Retina (tissue), 1 donor: ENCODE data around the gene CXCL16.
A peak's percentile ranks its signal among the peaks of the same experiment; 100 is the strongest.

ENCODE experiments used
- DNase-seq: peaks from one replicate; pipeline ENCODE4 v3.0.0-alpha.2; 2016

The CXCL16 gene, protein sequence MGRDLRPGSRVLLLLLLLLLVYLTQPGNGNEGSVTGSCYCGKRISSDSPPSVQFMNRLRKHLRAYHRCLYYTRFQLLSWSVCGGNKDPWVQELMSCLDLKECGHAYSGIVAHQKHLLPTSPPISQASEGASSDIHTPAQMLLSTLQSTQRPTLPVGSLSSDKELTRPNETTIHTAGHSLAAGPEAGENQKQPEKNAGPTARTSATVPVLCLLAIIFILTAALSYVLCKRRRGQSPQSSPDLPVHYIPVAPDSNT

DNA sequence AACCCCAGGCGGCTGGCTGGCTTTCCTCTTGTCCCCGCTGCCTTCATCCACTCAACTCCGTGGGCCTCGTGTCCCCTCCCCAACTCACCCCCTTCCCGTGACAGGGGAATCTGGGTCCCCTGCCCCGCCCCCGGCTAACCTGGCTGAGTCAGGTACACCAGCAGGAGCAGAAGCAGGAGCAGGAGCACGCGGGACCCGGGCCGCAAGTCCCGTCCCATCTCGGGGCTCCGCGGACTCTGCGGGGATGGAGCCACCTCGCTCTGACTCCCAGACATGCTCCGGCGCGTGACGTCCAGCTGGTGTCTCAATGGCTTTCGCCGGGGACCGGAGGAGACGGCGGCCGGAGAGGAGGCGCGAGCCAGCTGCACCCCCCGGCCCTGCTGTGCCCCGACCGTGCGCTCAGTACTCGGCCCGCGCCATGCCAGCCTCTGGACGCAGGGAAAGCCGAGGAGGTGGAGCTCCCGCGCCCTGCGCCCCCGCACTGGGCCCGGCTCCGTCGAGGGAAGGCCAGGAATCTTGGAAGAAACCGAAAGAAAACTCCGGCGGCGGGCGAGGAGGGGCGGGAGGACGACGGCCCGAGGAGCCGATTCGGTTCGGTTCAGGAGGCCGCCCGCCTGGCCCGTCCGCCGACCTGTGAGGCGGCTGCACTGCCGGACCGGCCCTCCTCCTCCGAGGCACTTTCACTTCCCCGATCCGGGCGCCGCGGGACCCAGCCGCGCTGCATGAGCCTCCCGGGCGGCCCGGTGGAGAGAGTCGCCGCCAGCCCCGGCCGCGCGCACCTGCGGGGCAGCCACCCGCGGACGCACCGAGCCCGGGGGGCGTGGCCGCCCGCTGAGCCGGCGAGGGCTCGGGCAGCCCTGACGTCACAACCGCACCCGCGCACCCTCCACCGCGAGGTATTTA lies at the start of gene CXCL16, which contains the start of gene ZMYND15:
TSS of gene CXCL16 (minus strand) at position 807 of the 903 bp plus-strand sequence. CDS start at position 218, 589 bp downstream.
TSS of gene ZMYND15 (plus strand) at position 712 of the 903 bp plus-strand sequence. CDS start 716 bp downstream, outside the sequence.
- peak; percentile 74 for DNase-seq

DNA sequence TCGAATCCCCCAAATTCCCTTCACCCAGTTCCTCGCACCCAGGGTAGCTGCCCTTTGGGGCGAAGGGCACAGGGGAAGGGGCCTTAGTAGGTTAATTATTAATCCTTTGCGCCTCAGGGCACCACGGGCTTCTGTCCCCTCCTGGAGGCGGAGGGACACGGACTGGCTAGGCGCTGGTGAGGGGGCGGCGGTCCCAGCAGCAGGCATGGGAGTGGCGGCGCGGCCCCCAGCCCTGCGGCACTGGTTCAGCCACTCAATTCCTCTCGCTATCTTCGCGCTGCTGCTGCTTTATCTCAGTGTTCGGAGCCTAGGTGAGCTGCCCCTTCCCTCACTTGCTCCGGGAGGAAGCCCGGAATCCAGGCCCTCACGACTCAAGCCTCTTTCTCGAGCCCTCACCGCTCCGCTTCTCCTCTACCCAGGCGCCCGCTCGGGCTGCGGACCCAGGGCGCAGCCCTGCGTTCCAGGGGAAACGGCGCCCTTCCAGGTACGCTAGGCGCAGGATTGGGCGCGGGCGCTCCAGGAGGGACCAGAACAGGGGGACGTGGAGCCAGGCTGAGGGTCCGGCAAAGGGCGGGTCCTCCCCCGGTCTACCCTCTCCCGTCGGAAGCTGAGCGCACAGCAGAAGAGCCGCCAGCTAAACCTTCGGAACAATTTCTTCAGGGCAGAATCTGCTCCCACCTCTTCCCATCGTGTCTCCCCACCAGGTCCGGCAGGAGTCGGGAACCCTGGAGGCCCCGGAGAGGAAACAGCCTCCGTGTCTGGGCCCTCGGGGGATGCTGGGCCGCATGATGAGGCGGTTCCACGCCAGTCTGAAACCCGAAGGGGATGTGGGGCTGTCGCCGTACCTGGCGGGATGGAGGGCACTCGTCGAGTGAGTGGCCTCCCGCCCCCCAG lies 49.3 kb upstream of the CXCL16 start, which contains the start of gene GLTPD2:
TSS of gene GLTPD2 (plus strand) at position 158 of the 894 bp plus-strand sequence. CDS start at position 206, 48 bp downstream.
- DNase-seq, result no peak

DNA sequence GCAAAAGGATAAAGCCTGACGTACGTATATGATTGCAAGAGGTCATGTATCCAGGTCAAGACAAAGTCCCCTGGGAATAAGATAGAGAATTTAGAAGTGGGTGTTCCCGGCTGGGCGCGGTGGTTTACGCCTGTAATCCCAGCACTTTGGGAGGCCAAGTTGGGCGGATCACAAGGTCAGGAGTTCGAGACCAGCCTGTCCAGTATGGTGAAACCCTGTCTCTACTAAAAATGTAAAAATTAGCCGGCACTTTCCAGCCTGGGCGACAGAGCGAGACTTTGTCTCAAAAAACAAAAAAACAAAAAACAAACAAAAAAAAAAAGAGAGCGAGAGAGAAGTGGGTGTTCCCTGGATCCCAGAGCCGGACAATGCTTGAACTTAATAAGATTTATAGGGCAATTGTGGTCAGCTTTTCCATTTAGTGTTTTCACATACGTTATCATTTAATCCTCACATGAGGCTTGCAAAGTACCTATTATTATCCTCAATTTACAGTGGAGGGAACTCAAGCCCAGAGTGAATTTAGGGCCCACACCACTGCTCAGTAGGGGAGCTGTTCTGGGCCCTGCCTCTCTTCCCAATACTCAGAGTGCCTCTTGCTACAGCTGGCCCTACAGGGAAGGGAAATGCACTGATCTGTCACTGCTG lies 48.6 kb upstream of the CXCL16 start:
- no peak for DNase-seq

DNA sequence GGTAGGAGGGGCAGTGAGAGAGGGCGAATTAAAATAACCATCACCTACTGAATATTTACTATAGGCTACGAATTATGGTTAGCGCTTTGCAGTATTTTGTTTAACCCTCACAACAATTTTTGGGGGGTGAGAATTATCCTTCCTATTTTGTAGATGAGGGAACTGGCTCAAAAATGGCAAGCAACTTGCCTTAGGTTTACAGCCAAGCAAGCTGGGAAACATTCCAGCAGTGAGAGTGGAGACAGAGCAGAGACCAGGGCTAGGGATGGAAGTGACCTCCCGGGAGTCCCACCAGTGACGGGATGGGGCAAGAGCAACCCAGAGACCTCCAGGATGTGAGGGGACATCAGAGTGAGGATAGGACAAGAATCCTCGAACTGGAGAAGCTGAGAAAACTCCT lies 46.8 kb upstream of the CXCL16 start:
- no peak for DNase-seq

DNA sequence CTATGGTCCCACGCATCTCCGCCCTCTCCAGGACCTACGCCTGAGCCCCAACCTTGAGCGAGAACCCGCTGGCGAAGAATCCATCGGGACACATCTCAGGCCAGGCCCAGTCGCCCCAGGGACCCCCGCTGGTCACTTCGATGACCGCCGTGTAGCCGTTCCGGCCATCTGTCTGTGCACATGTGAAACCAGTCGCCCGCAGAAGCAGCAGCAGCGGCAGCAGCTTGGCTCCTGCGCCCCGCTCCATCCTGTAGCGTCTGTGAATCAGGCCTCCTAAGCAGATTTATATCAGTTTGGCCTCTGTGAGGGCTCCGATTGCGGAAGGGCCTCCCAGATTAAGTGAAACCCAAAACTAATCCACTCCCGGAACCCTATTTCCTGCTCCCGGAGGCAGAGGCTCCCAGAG lies 46.4 kb upstream of the CXCL16 start, which contains the start of gene VMO1:
TSS of gene VMO1 (minus strand) at position 259 of the 406 bp plus-strand sequence. CDS start at position 247, 12 bp downstream.
- DNase-seq, result peak; percentile 64

DNA sequence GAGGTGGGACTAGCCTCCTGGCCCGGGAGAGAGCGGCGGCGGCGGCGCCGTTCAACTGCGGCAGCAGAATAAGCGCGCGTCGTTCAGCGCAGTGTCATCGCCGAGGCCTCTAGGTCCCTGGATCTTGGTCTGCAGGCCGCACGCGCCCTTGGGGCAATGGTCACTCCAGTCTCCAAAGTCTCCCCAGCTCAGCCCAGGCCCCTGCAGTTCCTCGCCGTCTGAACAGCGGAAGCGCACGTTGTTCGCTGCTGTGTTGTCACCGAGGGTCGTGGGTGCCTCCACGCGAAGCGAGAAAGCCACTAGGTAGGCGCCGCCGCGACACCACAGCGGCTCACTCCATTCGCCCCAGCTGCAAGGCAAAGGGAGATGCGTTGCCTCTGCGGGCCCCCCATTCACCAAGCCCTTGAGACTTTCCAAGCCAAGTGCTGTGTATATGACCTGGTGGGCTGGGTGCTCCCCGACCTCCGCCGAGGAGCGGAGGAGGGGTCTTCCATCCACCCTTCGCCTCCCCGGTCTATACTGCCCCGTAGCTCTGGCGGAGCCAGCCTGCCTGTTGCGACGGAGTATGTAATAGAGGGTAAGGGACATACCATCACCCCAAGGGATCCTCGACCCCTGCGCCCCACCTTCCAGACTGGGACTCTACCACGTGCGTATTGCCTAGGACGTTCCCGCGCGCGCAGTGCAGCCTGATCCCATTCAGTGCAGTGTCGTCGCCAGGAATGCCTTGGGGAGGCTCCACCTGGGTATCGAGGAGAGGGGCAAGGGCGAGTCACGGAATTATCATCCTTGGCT lies 45.8 kb upstream of the CXCL16 start:
- DNase-seq, result peak; percentile 70

DNA sequence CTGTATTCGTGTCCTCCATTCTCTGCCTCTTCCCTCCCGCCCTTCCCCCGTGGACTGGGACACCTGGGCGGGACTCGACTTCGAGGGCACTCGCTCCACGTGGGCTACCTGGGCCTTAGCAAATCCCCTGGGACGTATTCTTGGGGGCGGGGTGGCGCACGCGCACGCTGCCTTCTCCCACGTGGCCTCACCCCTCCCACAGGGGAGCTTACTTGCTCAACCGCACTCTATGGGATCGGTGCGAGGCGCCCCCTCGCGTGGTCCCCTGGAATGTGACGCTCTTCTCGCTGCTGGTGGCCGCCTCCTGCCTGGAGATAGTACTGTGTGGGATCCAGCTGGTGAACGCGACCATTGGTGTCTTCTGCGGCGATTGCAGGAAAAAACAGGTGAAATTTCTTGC lies 42.9 kb upstream of the CXCL16 start:
- peak; percentile 10 for DNase-seq

DNA sequence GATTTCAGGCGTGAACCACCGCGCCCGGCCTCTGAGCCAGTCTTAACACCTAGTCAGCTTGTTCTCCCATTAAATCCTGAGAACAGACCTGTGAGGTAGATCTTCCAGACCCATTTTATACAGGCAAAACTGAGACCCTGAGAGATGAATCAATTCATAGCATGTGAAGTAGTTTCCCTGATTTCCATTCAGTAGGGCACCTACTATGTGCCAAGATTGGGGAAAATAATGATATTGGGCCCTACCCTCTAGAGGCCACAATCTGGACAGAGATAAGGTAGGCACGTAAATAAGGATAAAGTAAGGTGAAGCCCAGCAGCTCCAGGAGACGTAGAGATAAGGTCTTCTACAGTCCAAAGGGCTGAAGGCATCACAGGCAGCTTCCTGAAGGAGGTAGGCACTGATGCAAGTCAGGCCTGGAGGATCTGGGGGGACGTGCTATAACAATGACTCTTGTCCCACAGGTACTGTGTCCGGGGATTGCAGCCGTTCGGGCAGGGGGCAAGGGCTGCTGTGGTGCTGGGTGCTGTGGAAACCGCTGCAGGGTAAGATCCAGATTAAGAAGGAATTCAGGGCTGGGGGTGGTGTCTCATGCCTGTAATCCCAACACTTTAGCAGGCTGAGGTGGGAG lies 40.7 kb upstream of the CXCL16 start:
- DNase-seq, result no peak

DNA sequence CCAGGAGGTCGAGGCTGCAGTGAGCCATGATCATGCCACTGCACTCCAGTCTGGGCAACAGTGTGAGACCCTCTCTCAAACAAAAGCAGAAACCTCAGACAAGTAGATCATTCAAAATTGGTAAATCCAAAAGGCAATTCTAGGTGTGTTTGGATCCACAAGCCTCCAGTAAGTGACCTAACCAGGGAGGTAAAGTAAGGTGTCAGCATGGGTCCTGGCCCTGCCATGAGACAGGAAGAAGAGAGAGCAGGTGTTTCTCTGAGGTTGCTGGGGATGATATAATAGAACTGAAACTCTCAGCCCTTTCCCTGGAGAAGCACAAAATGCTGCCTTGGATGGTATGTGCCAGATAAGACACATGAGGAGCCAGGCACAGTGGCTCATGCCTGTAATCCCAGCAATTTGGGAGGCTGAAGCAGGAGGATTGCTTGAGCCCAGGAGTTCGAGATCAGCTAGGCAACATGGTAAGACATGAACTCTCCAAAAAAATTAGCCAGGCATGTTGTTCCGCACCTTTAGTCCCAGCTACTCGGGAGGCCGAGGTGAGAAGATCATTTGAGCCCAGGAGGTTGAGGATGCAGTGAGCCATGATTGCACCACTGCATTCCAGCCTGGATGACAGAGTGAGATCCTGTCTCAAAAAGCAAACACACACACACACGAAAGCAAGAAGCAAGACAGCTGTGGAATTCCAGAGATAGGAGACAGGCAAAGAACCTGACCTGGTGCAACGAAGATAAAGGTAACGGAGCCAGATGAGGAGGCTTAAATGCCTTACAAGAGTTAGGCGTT lies 38.4 kb upstream of the CXCL16 start:
- DNase-seq, result no peak

DNA sequence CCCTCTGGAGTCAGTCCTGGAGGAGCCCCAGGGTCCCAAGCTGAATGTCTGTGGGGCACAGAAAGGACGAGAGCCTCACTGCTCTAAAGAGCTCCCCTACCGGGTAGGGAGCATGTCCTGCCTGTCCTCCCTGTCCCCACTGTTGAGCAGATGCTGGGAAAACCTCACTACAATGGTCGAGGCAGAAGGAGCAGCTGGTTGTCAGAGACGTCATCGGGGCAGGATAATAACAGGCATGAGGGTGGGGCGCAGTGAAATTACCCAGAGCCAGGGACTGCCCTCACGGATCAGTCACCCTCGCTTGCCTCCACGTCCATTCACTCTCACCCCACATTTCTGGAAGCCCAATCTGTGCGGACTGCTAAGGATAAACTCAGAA lies 32.5 kb upstream of the CXCL16 start:
- no peak for DNase-seq

DNA sequence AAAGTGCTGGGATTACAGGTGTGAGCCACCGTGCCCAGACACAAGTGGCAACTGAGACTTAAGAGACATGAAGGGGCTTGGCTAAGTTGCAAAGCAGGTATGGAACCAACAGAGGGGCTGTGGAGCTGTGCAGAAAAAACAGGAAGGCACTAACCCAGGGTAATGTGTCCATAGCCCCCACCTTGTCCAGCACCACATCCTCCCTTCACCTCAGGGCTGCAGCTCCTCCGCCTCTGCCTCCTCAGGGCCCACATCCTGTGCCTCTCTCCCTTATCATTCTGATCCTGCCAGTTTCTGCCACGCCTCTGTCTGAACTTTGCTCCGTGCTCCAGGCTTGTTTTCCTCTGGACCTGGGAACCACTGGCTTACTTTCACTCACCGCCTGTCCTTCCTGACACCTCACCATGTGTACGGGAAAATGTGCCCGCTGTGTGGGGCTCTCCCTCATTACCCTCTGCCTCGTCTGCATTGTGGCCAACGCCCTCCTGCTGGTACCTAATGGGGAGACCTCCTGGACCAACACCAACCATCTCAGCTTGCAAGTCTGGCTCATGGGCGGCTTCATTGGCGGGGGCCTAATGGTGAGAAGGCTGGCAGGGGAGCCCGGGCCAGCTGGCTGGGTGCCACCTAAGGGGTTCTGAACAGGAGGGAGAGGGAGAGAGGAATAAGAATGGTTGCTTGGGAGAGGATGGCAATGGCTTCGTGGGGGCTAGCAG lies 31.9 kb upstream of the CXCL16 start, which contains the start of gene TM4SF5:
TSS of gene TM4SF5 (plus strand) at position 368 of the 716 bp plus-strand sequence. CDS start at position 405, 37 bp downstream.
- DNase-seq, result no peak

DNA sequence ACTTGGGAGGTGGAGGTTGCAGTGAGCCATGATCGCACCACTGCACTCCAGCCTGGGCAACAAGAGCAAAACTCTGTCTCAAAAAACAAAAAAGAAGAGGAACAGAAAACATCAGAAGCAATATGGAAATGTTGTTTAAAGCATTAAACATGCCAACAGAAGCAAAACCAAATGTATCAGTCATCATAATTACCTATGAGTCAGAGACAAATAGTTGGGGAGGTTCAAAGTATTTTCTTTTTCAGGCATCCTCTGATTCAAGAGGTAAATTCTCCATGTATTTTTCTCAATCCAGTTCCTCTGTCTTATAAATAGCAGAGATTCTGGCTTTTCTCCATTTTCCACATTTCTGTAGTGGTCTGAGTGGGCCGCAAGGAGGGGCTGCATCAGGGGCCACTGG lies 29.9 kb upstream of the CXCL16 start:
- no peak for DNase-seq

DNA sequence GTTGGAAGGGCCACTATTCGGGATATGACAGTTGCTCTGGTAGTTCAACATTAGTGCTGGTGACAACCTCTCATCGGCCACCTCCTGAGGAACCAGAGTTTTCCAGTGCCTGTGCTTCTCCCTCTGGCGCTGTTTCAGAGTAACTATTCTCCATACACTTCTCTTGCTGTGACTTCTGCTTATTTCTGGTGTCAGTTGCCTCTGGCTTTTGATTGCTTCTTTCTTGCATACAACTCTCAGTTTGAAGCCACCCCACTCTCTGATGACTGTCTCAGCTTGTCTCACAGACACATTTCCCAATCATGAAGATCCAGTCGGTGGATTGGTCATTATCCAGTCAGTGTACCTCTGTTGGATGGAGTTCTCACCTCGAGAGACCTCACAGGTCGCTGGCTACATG lies 28.6 kb upstream of the CXCL16 start:
- no peak for DNase-seq

DNA sequence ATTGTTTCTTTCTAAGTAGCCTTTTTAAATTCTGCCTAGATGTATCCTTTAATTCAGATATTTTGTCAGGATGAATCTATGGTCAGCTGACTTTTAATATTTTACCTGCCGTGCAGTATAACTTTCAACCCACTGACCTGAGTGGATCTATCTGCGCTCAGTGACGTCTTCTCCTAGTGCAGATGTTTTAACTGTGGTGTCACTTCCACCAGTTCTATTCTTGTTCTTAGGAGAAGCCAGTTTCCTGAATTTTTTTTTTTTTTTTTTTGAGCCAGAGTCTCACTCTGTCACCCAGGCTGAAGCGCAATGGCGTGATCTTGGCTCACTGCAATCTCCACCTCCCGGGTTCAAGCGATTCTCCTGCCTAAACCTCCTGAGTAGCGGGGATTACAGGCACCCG lies 27.0 kb upstream of the CXCL16 start:
- DNase-seq, result no peak

DNA sequence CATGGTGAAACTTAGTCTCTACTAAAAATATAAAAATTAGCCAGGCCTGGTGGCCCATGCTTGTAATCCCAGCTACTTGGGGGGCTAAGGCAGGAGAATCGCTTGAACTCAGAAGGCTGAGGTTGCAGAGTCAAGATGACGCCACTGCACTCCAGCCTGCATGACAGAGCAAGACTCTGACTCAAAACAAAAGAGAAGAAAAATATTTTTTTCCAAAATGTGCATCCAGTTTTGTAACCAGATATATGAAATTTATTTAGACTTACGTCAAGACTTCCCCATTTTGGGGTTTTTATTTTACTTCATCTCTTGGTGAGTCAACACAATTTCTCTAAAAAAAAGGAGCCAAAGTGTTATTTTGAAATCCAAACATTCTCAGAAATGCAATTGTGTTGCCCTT lies 26.5 kb upstream of the CXCL16 start:
- DNase-seq, result no peak

DNA sequence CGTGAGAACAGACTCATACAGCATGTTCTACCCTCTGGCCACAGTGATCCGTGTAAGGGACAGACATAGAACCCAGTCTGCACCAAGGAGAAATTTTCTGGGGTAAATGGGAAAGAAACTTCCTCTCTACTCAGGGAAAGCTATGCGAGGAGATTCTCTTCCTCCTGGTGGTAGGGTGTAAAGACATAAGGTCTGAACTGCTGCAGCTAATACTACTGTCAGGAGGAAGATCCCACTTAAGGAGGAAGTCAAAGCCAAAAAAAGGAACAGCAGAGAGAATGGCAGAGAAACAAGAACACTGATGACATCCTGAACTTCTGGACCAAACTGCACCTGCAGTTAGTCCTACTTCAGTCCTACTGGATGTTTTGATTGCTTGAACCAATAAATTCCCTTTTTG lies 24.9 kb upstream of the CXCL16 start:
- DNase-seq, result no peak

DNA sequence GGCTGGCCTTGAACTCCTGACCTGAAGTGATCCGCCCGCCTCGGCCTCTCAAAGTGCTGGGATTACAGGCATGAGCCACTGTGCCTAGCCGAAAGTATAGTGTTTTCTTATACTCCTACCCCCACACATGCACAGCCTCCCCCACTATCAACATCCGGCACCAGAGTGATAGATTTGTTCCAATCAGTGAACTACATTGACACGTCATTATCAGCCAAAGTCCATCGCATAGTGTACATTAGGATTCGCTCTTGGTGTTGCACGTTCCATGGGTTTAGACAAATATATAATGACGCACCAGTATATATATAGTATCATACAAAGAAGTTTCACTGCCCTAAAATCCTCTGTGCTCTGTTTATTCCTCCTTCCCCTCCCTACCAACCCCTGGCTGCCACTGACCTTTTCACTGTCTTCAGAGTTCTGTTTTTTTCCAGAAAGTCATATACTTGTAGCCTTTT lies 20.1 kb upstream of the CXCL16 start:
- no peak for DNase-seq

DNA sequence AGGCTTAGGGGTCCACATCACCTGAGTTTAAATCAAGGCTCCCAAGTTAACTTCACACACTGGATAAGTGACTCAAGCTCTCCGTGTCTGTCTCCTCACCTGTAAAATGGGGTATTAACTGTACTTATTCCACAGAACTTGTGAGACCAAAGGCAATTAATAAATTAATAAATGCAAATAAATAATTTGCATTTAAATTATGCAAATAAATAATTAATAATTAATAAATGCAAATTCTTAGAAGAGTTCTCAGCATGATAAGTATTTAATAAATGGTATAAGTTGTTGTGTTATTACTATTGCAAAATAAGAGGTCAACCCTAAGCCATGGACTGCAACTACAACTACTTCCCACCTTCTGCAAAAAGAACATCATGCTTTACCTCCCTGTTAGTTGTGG lies 13.7 kb upstream of the CXCL16 start:
- DNase-seq, result no peak

DNA sequence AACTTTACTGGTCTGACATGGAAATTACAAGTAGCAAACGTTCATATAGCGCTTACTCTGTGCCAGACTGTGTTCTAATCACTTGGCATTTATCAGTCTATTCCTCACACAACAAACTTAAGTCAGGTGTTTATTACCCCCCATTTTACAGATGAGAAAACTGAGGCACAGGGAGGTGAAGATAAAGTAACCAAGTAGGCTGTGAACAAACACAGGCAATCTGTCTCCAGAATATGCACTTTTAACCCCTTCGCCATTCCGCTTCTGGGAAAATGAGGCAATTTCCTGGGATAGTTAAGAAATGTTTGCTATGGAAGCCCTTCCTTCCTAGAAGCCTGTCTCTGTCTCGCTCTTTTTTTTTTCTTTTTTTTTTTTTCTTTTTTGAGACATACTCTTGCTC lies 12.2 kb upstream of the CXCL16 start:
- DNase-seq, result no peak
